HEK293T (cell line): ENCODE measurements around the gene ACACB.

Experiments used
- BHLHE40 ChIP-seq: fragments of 450-650 bp; IDR thresholded peaks from 2 replicates; pipeline ENCODE4 v1.6.1; 2016; ENCODE audit warnings: mild to moderate bottlenecking, moderate library complexity, borderline replicate concordance
- FOXK2 ChIP-seq: fragments of 450-650 bp; IDR thresholded peaks from 2 replicates; pipeline ENCODE4 v1.6.1; 2016; ENCODE audit warnings: mild to moderate bottlenecking
- FOXM1 ChIP-seq: fragments of 450-650 bp; IDR thresholded peaks from 2 replicates; pipeline ENCODE4 v1.6.1; 2017; ENCODE audit warnings: mild to moderate bottlenecking, borderline replicate concordance
- NFRKB ChIP-seq: fragments of 450-650 bp; IDR thresholded peaks from 2 replicates; pipeline ENCODE4 v1.6.1; 2016; ENCODE audit warnings: mild to moderate bottlenecking, moderate library complexity
- SP1 ChIP-seq: fragments of 450-650 bp; IDR thresholded peaks from 2 replicates; pipeline ENCODE4 v1.6.1; 2017
- SUZ12 ChIP-seq: fragments of 450-650 bp; IDR thresholded peaks from 2 replicates; pipeline ENCODE4 v1.6.1; 2016; ENCODE audit warnings: mild to moderate bottlenecking

GRCh38 chr12:109150124-109150640 is 33.8 kb downstream of the ACACB start:
- TF ChIP-seq NFRKB = no peak
- TF ChIP-seq SUZ12 = no peak
- TF ChIP-seq BHLHE40 = no peak
- TF ChIP-seq FOXK2 = no peak
- TF ChIP-seq FOXM1 = no peak
- no peak for TF ChIP-seq SP1
